GM21737 (cell line): ENCODE results near the gene CD180.

Experiments used
- ATAC-seq: cut with Tn5 transposase; IDR thresholded peaks from one replicate; pipeline ENCODE4 v1.9.1; 2021; ENCODE audit warnings: mild to moderate bottlenecking, moderate library complexity; ENCODE audit not compliant: unreplicated experiment

CD180 gene

GRCh38 chr5:67163231-67163756, 33.3 kb downstream of the CD180 start:
- no peak for ATAC-seq

- ATAC-seq, result no peak
These were observed 34.8 kb downstream of the CD180 start for GRCh38 chr5:67161767-67162166.

DNA sequence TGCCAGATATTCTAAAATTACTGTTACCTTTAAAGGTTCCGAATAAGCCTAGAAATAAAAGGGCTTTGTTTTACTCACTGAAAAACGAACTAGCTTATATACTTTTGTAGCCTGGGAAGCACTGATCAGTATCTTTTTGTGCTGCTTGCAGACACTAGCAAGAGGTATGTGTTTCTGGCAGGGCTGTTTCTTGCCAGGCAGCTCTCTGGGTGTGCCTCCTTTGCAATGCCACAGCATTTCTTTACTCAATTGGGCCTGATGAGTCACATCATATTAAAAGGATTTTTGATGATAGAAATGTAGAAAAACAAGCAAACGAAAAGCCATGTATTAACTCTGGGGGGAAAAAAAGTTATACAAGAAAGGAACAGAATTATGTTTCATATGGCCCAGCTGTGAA, 35.6 kb downstream of the CD180 start:
- ATAC-seq, result no peak

GRCh38 chr5:67160272-67160671, 36.3 kb downstream of the CD180 start:
- ATAC-seq, result no peak

DNA sequence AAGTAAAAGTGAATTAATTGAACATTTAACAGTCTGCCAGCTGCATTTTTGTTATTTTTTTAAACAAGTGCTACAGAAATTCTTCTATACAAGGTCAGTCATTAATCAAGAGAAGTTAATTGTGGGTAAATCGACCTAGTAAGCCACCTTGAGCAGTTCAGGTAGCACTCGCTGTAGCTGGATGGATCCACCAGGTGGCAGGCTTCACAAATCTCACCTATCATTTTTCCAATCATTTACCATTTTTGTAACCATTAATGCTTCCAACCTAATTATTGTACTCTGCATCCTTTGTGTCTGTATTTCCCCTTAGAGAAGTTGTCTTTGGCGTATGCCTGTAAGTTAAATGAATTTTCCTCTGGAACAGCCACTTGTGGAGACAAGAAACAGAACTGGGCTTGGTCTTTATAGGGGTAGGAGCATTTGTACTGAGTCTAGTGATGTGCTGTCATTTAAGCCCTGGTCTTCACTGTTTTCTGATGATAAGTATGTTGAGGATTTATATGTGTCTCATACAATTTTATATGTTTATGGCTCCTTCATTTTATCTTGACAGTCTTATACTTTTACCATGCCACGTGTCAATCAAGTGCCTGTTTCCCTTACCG, 39.5 kb downstream of the CD180 start:
- no peak for ATAC-seq

DNA sequence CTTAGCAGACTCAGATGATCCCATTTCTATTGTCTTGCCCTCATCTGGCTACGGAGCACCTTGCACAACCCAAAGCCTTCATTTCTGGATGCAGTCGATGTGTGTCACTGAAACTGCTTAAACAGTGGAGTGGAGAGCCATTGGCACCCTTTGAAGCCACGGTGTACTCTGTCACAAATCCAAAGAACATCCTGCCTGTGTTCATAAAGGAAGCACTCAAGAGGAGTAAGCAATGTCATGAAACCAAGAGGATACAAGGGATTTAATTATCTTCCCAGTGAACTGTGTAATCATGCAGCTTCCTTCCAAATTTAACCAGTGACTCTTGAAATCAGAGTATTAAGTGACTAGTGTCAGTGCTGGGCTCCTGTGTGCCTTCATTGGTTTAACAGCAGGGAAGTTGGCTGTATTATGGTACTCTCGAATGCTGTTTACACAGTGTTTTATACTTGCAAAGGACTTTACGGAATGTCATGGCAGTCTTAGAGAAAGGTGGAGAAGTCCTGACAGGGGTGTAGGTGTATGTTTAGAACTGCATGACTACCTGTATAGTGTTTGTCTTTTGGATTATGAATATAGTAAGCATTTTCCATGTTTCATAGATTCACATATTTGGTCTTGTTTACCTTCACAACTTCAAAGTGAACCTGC, 41.9 kb downstream of the CD180 start:
- no peak for ATAC-seq

DNA sequence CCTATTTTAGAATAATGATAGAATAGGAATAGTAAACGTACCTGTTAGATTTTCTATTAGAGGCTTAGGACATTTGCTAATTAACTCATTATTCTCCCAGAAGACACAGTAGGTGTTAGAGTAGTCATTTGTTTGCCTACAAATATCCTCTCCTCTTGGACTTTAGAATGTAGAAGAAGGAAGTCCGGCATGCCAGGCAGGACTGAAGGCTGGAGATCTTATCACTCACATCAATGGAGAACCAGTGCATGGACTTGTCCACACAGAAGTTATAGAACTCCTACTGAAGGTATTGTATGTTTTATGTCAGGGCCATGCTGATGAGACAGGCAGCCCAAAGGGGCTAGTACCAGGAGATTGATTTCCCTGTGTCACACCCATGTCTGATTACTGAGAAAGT, 43.3 kb downstream of the CD180 start:
- no peak for ATAC-seq

DNA sequence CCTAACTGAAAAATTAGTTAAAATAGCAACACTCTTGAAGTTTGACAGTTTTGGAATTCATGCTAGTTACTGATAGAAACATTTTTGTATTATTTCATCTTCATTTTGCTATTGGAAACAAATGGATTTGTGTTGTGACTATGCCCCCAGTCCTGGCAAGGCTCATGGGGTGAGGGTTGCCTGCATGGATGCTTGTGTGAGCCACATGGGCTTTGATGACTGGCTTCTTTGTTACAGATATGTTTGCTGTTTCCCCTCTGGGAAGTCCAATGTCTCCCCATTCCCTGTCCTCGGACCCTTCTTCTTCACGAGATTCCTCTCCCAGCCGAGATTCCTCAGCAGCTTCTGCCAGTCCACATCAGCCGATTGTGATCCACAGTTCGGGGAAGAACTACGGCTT, 44.2 kb downstream of the CD180 start:
- ATAC-seq, result no peak

DNA sequence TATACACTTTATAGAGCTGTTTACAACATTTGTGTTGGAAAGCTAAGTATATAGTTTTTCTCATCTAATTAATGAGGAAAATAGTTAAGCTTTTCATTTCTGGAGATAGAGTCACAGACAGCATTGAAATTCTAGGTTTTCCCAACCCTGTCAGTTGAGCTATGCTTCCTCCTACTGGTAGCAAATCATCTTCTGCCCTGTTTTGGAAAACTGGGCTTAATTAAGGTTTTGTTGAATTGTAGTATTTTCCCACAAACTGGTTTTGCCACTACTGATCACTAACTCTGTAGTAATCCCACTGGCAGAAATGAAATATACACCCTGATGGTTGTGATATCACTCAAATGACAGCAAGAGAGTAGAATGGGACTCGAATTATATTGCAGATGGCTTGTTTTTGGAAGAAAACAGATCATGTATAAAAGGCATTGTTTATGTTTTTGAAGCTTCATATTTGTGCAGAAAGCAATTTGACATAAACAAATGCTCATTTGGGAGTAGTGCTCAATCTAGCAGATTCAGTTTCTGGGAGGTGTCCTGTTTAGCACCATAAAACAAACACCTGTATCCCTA, 46.6 kb downstream of the CD180 start:
- ATAC-seq, result no peak

DNA sequence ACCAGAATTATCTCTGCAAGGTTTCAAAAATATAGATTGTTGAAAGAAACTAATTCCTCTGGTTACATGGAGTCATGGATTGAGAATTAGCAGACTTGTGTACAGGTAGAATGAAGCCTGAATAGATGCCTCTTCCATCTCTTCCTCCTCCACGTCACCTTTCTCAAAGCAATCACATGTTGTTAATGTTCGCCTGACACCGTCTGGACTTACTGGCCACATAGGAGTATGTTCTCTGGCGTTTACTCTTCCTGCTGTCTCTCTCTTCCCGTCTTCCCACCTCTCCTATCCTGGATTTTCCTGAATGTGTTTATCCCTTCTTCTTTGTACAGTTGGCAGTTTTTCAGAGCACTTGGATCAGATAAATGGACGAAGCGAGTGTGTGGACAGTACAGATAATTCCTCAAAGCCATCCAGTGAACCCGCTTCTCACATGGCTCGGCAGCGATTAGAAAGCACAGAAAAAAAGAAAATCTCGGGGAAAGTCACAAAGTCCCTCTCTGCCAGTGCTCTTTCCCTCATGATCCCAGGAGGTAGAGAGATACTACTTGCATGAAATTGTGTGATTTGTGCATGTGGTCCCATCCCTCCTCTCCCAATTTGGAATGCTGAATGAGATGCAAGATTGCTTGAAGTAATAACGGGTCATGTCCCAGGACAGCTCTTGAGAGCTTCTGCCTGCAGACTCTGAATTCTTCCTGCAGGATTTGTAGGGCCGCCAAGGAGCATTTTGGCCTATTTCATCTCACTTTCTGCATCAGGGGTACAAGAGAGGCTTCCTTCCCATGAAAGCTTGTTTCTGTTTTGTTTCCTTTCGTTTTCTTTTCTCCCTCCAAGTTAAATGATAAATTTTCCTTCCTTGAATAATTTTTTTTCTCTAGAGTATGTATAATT, 47.3 kb downstream of the CD180 start:
- ATAC-seq, result no peak

DNA sequence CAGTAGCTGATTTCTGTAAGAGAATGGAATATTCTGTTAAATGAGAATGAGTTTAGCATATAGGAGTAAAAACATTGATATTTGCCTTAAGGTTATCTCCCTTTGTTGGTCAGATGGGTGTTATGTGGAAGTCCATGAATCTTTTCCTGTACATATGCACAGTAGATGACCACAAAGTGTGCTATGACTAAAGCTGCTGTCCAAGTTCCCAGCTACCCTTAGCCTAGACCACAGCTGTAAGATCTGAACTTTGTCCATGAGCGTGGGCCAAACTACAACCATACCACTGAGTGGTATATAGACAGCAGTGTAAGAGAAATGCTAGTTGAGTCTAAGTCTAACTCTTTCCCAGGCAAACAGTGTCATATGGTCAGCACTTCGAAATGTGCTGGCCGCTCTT, 48.8 kb downstream of the CD180 start:
- ATAC-seq, result no peak

DNA sequence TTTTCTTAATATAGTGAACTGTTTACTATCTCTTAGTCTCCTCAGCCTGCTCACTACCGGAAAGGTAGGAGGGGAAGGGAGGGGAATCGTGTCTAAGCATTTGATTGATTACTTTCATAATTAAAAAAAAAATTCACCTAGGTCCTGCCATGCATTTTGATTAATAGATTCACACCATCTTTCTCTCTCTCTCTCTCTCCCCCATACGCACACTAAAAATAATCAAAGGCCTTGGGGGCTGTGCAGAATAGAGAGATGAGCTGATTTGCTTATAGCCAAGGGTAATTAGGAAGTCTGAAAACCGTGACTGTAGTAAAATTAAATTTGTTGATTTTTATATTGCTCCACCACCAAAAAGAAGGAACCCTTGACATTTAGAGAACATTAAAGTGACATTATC, 49.6 kb downstream of the CD180 start:
- no peak for ATAC-seq

GRCh38 chr5:67146574-67146973, 50.0 kb downstream of the CD180 start:
- no peak for ATAC-seq

DNA sequence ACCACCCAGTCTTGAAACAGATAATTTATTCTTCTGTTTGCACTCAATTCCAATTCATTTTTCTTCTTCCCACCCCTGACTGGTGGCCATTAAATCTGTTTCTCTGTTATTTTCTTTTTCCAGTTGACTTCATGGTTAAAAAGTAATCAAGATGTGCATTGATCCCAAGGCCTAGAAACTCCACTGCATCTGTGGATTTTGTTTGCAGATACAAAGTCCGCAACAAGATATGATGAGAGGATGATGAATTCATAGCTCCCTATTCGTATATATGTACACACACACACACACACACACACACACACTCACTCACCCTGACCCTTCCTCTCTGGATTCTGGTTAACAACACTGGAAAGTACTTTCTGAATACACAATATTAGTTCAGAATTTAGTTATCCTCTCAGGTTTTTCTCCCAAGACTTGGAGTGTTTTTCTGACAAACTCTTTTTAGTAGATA, 52.4 kb downstream of the CD180 start:
- no peak for ATAC-seq

DNA sequence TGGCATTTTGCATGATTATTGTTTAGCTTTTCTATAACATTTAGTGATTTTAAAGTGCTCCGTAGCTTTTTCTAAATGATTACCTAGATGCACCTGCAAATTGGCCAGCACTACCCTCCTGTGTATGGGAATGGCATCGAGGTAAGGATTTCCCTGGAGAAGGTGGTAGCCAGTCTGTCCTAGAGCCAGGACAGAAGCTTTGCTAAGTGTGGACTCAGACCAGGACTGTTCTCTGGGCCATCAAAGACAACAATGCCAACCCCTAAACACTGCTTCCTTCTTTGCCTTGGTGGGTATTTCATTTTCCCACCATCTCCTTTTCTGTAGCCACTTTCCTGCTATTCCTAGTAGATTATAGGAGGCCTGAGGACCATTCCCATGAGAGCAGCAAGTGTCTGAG, 53.0 kb downstream of the CD180 start:
- ATAC-seq, result no peak

GRCh38 chr5:67142816-67143215, 53.8 kb downstream of the CD180 start:
- ATAC-seq, result no peak

DNA sequence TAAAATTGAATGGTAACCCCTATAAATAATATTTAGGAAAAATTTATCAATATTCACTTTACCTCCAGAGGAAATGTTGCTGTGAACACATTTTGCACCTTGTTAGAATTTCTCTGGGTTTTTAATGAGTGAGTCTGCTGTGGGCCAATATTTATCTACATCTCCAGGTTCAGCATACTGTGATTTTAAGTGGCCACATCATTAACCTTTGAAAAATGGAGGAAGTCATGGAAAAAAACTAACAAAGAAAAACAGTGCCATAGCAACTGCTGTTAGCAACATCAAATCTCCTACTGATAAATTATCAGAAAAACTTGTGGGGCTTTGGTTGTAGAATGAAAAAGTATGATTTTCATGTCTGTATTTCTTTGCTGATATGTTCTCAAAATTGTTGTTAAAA, 55.0 kb downstream of the CD180 start:
- ATAC-seq, result no peak

DNA sequence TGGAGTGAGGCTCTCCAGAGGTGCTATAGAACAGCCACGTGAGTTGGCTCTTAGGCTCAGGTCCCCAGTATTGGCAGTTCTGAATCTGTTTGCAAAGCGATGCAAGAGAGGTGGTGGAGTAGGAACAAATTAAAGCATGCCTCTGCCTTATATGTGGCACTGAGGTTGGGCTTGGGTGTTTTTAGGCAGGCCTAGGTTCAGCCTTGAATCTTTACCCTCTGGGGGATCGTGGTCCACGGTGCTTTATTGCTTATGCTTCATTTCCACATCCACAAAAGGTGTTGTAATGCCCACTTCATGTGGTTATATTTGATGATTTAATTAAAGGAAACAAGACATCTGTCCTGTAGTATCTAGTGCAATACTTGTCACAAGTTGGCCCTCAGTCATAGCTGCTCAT, 56.2 kb downstream of the CD180 start:
- no peak for ATAC-seq

DNA sequence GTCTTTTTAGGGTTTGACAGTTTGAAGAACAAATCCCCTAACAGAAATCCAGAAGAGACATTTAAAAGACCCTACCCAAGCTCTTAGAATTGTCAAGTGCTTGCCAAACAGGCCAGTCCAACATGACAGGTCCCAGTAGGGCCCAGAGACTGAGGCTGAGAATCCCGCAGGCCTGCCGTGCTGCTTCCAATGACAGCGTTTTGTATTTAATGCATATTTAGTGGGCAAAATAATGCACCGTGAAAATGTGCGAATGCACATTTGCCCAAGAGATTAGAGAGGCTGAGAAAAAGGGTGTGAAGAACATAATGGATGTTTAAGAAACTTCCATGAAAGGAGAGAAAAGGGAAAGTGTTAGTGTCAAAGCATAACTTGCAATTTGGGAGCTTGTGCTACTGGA, 57.6 kb downstream of the CD180 start:
- no peak for ATAC-seq

GRCh38 chr5:67135381-67135984, 61.1 kb downstream of the CD180 start:
- no peak for ATAC-seq

- ATAC-seq, result no peak
These were observed 62.8 kb downstream of the CD180 start for GRCh38 chr5:67133776-67134175.
